Measurements from ENCODE around the gene VPS39.

VPS39 gene

GRCh38 chr15:42213511-42213910 is 5.4 kb upstream of the VPS39 start:
- ATAC-seq (no peak), DNase-seq (ENCODE audit: low spot score in 2 of 2) (no peak)
- peak overlapping the region; percentile 54 for H3K27ac Mint-ChIP-seq
- H3K4me1 Mint-ChIP-seq: peaks cover 7% of the 10 kb centered on the region
- peaks cover 87% of the 10 kb centered on the region for H3K36me3 Mint-ChIP-seq
- H3K9me3 Mint-ChIP-seq: no peaks in the 10 kb centered on the region
- H3K4me3 Mint-ChIP-seq: no peak overlapping the region

GRCh38 chr15:42210696-42211095 is 2.6 kb upstream of the VPS39 start:
- Mint-ChIP-seq H3K4me1 (peaks cover 26% of the 10 kb centered on the region), H3K36me3 (peaks cover 68% of the 10 kb centered on the region), H3K9me3 (no peaks in the 10 kb centered on the region), H3K27ac (no peak overlapping the region), H3K4me3 (no peak overlapping the region)
- ATAC-seq: no peak
- no peak for DNase-seq (ENCODE audit: low spot score in 2 of 2)

- no peak for DNase-seq (ENCODE audit: low spot score in 2 of 2)
- no peak for ATAC-seq
- peaks cover 43% of the 10 kb centered on the region for H3K4me1 Mint-ChIP-seq
- peak overlapping the region; percentile 30 for H3K27ac Mint-ChIP-seq
- H3K9me3 Mint-ChIP-seq: no peaks in the 10 kb centered on the region
- peaks cover 54% of the 10 kb centered on the region for H3K36me3 Mint-ChIP-seq
- H3K4me3 Mint-ChIP-seq: peak overlapping the region; percentile 93
These were observed 1.7 kb downstream of the VPS39 start for GRCh38 chr15:42206406-42206805.

- Mint-ChIP-seq H3K27ac (no peak overlapping the region), H3K36me3 (peaks cover 46% of the 10 kb centered on the region), H3K9me3 (no peaks in the 10 kb centered on the region), H3K4me3 (no peak overlapping the region), H3K4me1 (peaks cover 52% of the 10 kb centered on the region)
- ATAC-seq: no peak
- DNase-seq (ENCODE audit: low spot score in 2 of 2): no peak
These were observed 4.2 kb downstream of the VPS39 start for GRCh38 chr15:42203891-42204290.

GRCh38 chr15:42202653-42203052 is 5.5 kb downstream of the VPS39 start:
- ATAC-seq (no peak), DNase-seq (ENCODE audit: low spot score in 2 of 2) (no peak)
- Mint-ChIP-seq H3K27ac (peak overlapping the region; percentile 5), H3K4me1 (peaks cover 52% of the 10 kb centered on the region), H3K9me3 (no peaks in the 10 kb centered on the region), H3K4me3 (no peak overlapping the region), H3K36me3 (peaks cover 53% of the 10 kb centered on the region)

GRCh38 chr15:42201801-42202200 is 6.3 kb downstream of the VPS39 start:
- H3K9me3 Mint-ChIP-seq: no peaks in the 10 kb centered on the region
- DNase-seq (ENCODE audit: low spot score in 2 of 2) (no peak), ATAC-seq (no peak)
- no peak overlapping the region for H3K4me3 Mint-ChIP-seq
- H3K27ac Mint-ChIP-seq: no peak overlapping the region
- peaks cover 43% of the 10 kb centered on the region for H3K4me1 Mint-ChIP-seq
- peaks cover 57% of the 10 kb centered on the region for H3K36me3 Mint-ChIP-seq

- peaks cover 21% of the 10 kb centered on the region for H3K4me1 Mint-ChIP-seq
- peaks cover 74% of the 10 kb centered on the region for H3K36me3 Mint-ChIP-seq
- ATAC-seq: no peak
- H3K9me3 Mint-ChIP-seq: no peaks in the 10 kb centered on the region
- DNase-seq (ENCODE audit: low spot score in 2 of 2): no peak
- H3K27ac Mint-ChIP-seq: peak overlapping the region; percentile 56
- no peak overlapping the region for H3K4me3 Mint-ChIP-seq
These were observed 9.0 kb downstream of the VPS39 start for GRCh38 chr15:42199126-42199525.

- no peaks in the 10 kb centered on the region for H3K9me3 Mint-ChIP-seq
- H3K4me1 Mint-ChIP-seq: peaks cover 21% of the 10 kb centered on the region
- ATAC-seq: no peak
These were observed 9.6 kb downstream of the VPS39 start for GRCh38 chr15:42198516-42198915.

GRCh38 chr15:42194513-42194912 is 13.6 kb downstream of the VPS39 start:
- Mint-ChIP-seq H3K36me3 (peaks cover 92% of the 10 kb centered on the region), H3K27ac (no peak overlapping the region), H3K9me3 (no peaks in the 10 kb centered on the region), H3K4me1 (peaks cover 27% of the 10 kb centered on the region), H3K4me3 (no peak overlapping the region)
- DNase-seq (ENCODE audit: low spot score in 2 of 2) (no peak), ATAC-seq (peak; percentile 55)

More at GRCh38 chr15:42198516-42198915, 9.6 kb downstream of the VPS39 start:
- Mint-ChIP-seq H3K27ac (no peak overlapping the region), H3K4me3 (no peak overlapping the region), H3K36me3 (peaks cover 76% of the 10 kb centered on the region)
- no peak for DNase-seq (ENCODE audit: low spot score in 2 of 2)

GRCh38 chr15:42193383-42193782 is 14.7 kb downstream of the VPS39 start:
- no peak overlapping the region for H3K4me3 Mint-ChIP-seq
- peak overlapping the region; percentile 77 for H3K27ac Mint-ChIP-seq
- peaks cover 92% of the 10 kb centered on the region for H3K36me3 Mint-ChIP-seq

GRCh38 chr15:42191610-42192346 is 16.3 kb downstream of the VPS39 start:
- H3K27ac Mint-ChIP-seq: peak overlapping the region; percentile 52
- H3K4me1 Mint-ChIP-seq: peaks cover 22% of the 10 kb centered on the region
- ATAC-seq (no peak), DNase-seq (ENCODE audit: low spot score in 2 of 2) (no peak)
- no peaks in the 10 kb centered on the region for H3K9me3 Mint-ChIP-seq
- H3K4me3 Mint-ChIP-seq: no peak overlapping the region
- H3K36me3 Mint-ChIP-seq: peaks cover 93% of the 10 kb centered on the region

More at GRCh38 chr15:42193383-42193782, 14.7 kb downstream of the VPS39 start:
- peak; percentile 78 for ATAC-seq
- Mint-ChIP-seq H3K4me1 (peaks cover 22% of the 10 kb centered on the region), H3K9me3 (no peaks in the 10 kb centered on the region)
- no peak for DNase-seq (ENCODE audit: low spot score in 2 of 2)

- no peak for ATAC-seq
- Mint-ChIP-seq H3K36me3 (peaks cover 93% of the 10 kb centered on the region), H3K9me3 (no peaks in the 10 kb centered on the region), H3K4me3 (no peak overlapping the region), H3K4me1 (peaks cover 22% of the 10 kb centered on the region), H3K27ac (no peak overlapping the region)
- DNase-seq (ENCODE audit: low spot score in 2 of 2): no peak
These were observed 17.7 kb downstream of the VPS39 start for GRCh38 chr15:42190370-42190769.

- no peak overlapping the region for H3K27ac Mint-ChIP-seq
- no peak for ATAC-seq
These were observed 22.3 kb downstream of the VPS39 start for GRCh38 chr15:42185801-42186200.

GRCh38 chr15:42184736-42185135 is 23.4 kb downstream of the VPS39 start:
- ATAC-seq: no peak
- H3K4me1 Mint-ChIP-seq: no peaks in the 10 kb centered on the region
- H3K36me3 Mint-ChIP-seq: peaks cover 100% of the 10 kb centered on the region

More at GRCh38 chr15:42185801-42186200, 22.3 kb downstream of the VPS39 start:
- DNase-seq (ENCODE audit: low spot score in 2 of 2): no peak
- Mint-ChIP-seq H3K9me3 (no peaks in the 10 kb centered on the region), H3K4me1 (peaks cover 6% of the 10 kb centered on the region), H3K4me3 (no peak overlapping the region), H3K36me3 (peaks cover 100% of the 10 kb centered on the region)

GRCh38 chr15:42184296-42184695 is 23.8 kb downstream of the VPS39 start:
- Mint-ChIP-seq H3K36me3 (peaks cover 100% of the 10 kb centered on the region), H3K4me3 (no peak overlapping the region), H3K27ac (no peak overlapping the region), H3K9me3 (no peaks in the 10 kb centered on the region), H3K4me1 (no peaks in the 10 kb centered on the region)
- DNase-seq (ENCODE audit: low spot score in 2 of 2): no peak
- no peak for ATAC-seq

More at GRCh38 chr15:42184736-42185135, 23.4 kb downstream of the VPS39 start:
- Mint-ChIP-seq H3K27ac (no peak overlapping the region), H3K9me3 (no peaks in the 10 kb centered on the region), H3K4me3 (no peak overlapping the region)
- no peak for DNase-seq (ENCODE audit: low spot score in 2 of 2)

- DNase-seq (ENCODE audit: low spot score in 2 of 2) (no peak), ATAC-seq (no peak)
- Mint-ChIP-seq H3K4me3 (no peak overlapping the region), H3K27ac (peak overlapping the region; percentile 60), H3K9me3 (no peaks in the 10 kb centered on the region), H3K4me1 (no peaks in the 10 kb centered on the region), H3K36me3 (peaks cover 100% of the 10 kb centered on the region)
These were observed 25.1 kb downstream of the VPS39 start for GRCh38 chr15:42182961-42183360.
